NCI-H2029 treated with DMSO at 0.1 percent for 48 hours (cell line): ENCODE measurements around the gene SOCS7.

Experiments
- DNase-seq: peaks from one replicate; lab custom pipeline; 2025; lab: John Stamatoyannopoulos, UW

Gene SOCS7

GRCh38 chr17:38338053-38338452 lies 13.6 kb upstream of the SOCS7 start:
- DNase-seq = no peak

GRCh38 chr17:38338535-38338934 lies 13.1 kb upstream of the SOCS7 start:
- DNase-seq = no peak

GRCh38 chr17:38339891-38340290 lies 11.8 kb upstream of the SOCS7 start:
- DNase-seq = no peak

- peak; percentile 77 for DNase-seq
Measured at GRCh38 chr17:38341035-38341721, 10.5 kb upstream of the SOCS7 start.

- no peak for DNase-seq
Measured at GRCh38 chr17:38342886-38343607, 8.6 kb upstream of the SOCS7 start.

- DNase-seq = no peak
Measured at GRCh38 chr17:38343608-38344419, 7.8 kb upstream of the SOCS7 start, which contains the start of gene GPR179. Gene GPR179 (minus strand): TSS chr17:38343956. CDS start chr17:38343789, 167 bp downstream.

- DNase-seq = no peak
Measured at GRCh38 chr17:38344420-38344745, 7.3 kb upstream of the SOCS7 start.

- DNase-seq = no peak
Measured at GRCh38 chr17:38345743-38346142, 5.9 kb upstream of the SOCS7 start.

- DNase-seq = peak; percentile 57
Measured at GRCh38 chr17:38349097-38349730, 2.4 kb upstream of the SOCS7 start.

GRCh38 chr17:38350035-38350434 lies 1.6 kb upstream of the SOCS7 start:
- no peak for DNase-seq

- no peak for DNase-seq
Measured at GRCh38 chr17:38352245-38353085, 821 bp downstream of the SOCS7 start.

- DNase-seq = no peak
Measured at GRCh38 chr17:38353086-38353604, 1.5 kb downstream of the SOCS7 start.

GRCh38 chr17:38353668-38354067 lies 2.0 kb downstream of the SOCS7 start:
- DNase-seq = no peak

- DNase-seq = no peak
Measured at GRCh38 chr17:38354466-38354865, 2.8 kb downstream of the SOCS7 start.

GRCh38 chr17:38355251-38355650 lies 3.6 kb downstream of the SOCS7 start:
- no peak for DNase-seq

- no peak for DNase-seq
Measured at GRCh38 chr17:38357486-38358123, 6.0 kb downstream of the SOCS7 start.

- DNase-seq = no peak
Measured at GRCh38 chr17:38358586-38359513, 7.2 kb downstream of the SOCS7 start.

GRCh38 chr17:38361694-38362465 lies 10.2 kb downstream of the SOCS7 start:
- DNase-seq = no peak

GRCh38 chr17:38363016-38363415 lies 11.4 kb downstream of the SOCS7 start:
- DNase-seq = no peak
